Thyroid gland (tissue), 4 donors: ENCODE measurements around the gene GFRA4. TPM values are rescaled to one million over a fixed set of nuclear protein-coding genes. Genes with fewer than 3 reads are reported as not detected.

Experiments
- DNase-seq, 2 donors: peaks; one replicate each; pipeline ENCODE4 v3.0.0-alpha.2; 2019
- H3K27ac ChIP-seq, 3 donors: fragments of 200-600 bp; sonication (generic); 1 replicate in 2 of 3; 2 replicates in 1 of 3; pipeline ENCODE4 v1.5.1; 2016 to 2019; ENCODE audit warnings: mild to moderate bottlenecking in 1 of 3, moderate library complexity in 1 of 3
- H3K27me3 ChIP-seq: fragments of 200-600 bp; sonication (generic); one replicate; pipeline ENCODE4 v1.5.1; 2019
- H3K36me3 ChIP-seq, 2 donors: fragments of 200-600 bp; sonication (generic); one replicate each; pipeline ENCODE4 v1.5.1; 2016 to 2019
- H3K4me1 ChIP-seq, 2 donors: fragments of 200-600 bp; sonication (generic); one replicate each; pipeline ENCODE4 v1.5.1; 2017 to 2019
- H3K4me3 ChIP-seq, 3 donors: fragments of 200-600 bp; sonication (generic); replicated peaks in 1 of 3; 1 replicate in 2 of 3; 2 replicates in 1 of 3; pipeline ENCODE4 v1.5.1; 2016; ENCODE audit warnings: mild to moderate bottlenecking in 1 of 3
- H3K9me3 ChIP-seq: fragments of 200-600 bp; sonication (generic); one replicate; pipeline ENCODE4 v1.5.1; 2017
- POLR2A ChIP-seq, 2 donors: fragments of 450-650 bp; IDR thresholded peaks; one replicate each; pipeline ENCODE4 v1.6.1; 2017; ENCODE audit warnings: antibody characterized with exemption in 2 of 2, mild to moderate bottlenecking in 2 of 2, moderate library complexity in 1 of 2
- WGBS, 2 donors: methylation state at CpG; one replicate each; pipeline ENCODE4 v1.1.5; 2017; 5-methylcytosine and 5-hydroxymethylcytosine counted together
- intact Hi-C: fragments of 100-400 bp; cut with DNase I; formaldehyde crosslinking; loops from one replicate; pipeline ENCODE4 v1.15.1; 2023
- total RNA-seq, 4 donors: library from RNA; depleted of rRNA; stranded (reverse); fragments of >200 nt; gene quantifications; one replicate each; pipeline ENCODE4 v1.2.3, GENCODE V29; 2016
- TF ChIP-seq, protein P1 (sequence below), 6 experiments: fragments of 200-600 bp in 3 of 6; fragments of 450-650 bp in 3 of 6; sonication (generic) in 3 of 6; IDR thresholded peaks; one replicate each; pipeline ENCODE4 v1.5.1; 2016 to 2019; ENCODE audit warnings: antibody characterized with exemption in 6 of 6, mild to moderate bottlenecking in 2 of 6, inconsistent platforms in 1 of 6, moderate library complexity in 1 of 6

Gene GFRA4
- total RNA-seq, 4 donors from 2014 or later, result 0.81 to 3.0 (median 3.0) TPM; not detected in 1

DNA sequence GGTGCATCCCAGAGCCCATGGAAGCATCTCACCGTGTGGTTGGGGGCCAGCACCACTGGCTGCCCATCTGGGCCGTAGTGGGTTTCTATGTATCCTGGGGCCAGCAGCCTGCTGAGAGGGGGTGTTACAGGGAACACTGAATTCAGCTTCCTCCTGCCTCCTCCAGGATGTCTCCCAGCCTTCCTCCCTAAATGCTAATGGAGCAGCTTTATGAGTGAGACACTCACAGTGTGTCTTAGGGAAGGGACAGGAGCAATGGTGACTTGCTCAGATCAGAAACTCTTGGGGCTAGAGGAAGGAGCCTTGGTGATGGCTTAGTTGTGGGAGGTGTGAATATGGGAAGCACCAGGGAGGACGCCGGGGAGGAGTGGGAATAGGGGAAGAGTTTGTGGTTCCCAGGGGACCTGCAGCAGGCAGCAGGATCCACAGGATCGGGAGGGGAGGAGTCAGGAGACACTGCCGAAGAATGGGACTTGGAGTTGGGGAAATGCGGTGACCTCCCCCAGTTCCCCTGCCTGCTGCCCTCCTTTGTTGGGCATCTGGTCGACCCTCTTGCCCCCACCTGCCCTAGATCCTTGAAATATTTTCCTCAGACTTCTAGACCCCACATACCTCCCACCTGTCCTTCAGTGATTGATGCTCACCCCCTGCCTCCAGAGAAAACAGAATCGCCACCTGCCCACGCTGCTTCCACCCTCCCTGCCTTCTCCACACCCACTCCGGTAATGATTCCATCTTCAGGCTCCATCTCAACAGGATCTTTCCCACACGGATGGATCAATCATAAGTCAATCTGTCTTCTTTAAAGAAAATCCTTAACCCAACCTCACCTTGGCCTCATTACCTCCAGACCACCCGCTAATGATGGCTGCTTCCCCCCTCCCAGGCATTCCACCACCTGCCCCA lies 12.0 kb upstream of the GFRA4 start:
- TF ChIP-seq, protein P1, sequence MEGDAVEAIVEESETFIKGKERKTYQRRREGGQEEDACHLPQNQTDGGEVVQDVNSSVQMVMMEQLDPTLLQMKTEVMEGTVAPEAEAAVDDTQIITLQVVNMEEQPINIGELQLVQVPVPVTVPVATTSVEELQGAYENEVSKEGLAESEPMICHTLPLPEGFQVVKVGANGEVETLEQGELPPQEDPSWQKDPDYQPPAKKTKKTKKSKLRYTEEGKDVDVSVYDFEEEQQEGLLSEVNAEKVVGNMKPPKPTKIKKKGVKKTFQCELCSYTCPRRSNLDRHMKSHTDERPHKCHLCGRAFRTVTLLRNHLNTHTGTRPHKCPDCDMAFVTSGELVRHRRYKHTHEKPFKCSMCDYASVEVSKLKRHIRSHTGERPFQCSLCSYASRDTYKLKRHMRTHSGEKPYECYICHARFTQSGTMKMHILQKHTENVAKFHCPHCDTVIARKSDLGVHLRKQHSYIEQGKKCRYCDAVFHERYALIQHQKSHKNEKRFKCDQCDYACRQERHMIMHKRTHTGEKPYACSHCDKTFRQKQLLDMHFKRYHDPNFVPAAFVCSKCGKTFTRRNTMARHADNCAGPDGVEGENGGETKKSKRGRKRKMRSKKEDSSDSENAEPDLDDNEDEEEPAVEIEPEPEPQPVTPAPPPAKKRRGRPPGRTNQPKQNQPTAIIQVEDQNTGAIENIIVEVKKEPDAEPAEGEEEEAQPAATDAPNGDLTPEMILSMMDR (IDR thresholded peaks at IDR 0.05), result no peak
- TF ChIP-seq POLR2A (IDR thresholded peaks at IDR 0.05), result no peak
- 63 to 69% methylated on average over 11 to 13 of the region's 13 CpGs for WGBS, 2 donors
- no peak for DNase-seq
- Histone ChIP-seq H3K4me3 (no peak overlapping the region), H3K36me3 (no peaks in the 10 kb centered on the region), H3K4me1 (peaks cover 8 to 16% of the 10 kb centered on the region in 2 donors), H3K27me3 (no peaks in the 10 kb centered on the region), H3K27ac (no peak overlapping the region), H3K9me3 (no peaks in the 10 kb centered on the region)
- intact Hi-C loops, result loop anchor here (10.0 kb wide), 1 partner anchor 410 kb away; no protein-coding TSS in a partner anchor

DNA sequence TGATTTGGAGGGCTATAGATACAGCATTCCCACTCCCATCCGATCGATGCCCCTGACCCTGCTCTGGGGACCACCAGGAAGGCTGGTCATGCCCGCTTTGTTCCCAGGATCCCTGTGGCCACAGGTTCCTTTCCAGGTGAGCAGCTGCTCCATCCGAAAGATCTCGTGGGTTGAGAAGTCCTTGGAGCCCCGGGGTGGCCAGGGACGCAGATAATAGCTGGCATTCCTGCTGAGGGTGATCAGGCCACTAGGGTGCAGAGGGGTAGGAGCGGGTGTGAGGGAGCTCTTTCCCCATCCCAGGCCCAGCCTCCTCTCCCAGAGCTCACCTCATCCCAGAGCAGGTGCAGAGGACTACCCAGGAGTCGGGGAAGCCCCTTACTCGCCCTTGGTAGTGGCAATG lies 11.2 kb upstream of the GFRA4 start:
- WGBS, 2 donors, result 72 to 75% methylated on average over 9 to 10 of the region's 10 CpGs
- DNase-seq, result no peak
- H3K4me1 ChIP-seq, result peaks cover 8 to 12% of the 10 kb centered on the region in 2 donors
- H3K36me3 ChIP-seq, result no peaks in the 10 kb centered on the region
- H3K27me3 ChIP-seq, result no peaks in the 10 kb centered on the region
- intact Hi-C loops, result loop anchor here (10.0 kb wide), 1 partner anchor 410 kb away; no protein-coding TSS in a partner anchor
- TF ChIP-seq POLR2A (IDR thresholded peaks at IDR 0.05), result no peak
- TF ChIP-seq, protein P1 (IDR thresholded peaks at IDR 0.05), result no peak
- no peaks in the 10 kb centered on the region for H3K9me3 ChIP-seq
- H3K27ac ChIP-seq, result no peak overlapping the region
- H3K4me3 ChIP-seq, result no peak overlapping the region

DNA sequence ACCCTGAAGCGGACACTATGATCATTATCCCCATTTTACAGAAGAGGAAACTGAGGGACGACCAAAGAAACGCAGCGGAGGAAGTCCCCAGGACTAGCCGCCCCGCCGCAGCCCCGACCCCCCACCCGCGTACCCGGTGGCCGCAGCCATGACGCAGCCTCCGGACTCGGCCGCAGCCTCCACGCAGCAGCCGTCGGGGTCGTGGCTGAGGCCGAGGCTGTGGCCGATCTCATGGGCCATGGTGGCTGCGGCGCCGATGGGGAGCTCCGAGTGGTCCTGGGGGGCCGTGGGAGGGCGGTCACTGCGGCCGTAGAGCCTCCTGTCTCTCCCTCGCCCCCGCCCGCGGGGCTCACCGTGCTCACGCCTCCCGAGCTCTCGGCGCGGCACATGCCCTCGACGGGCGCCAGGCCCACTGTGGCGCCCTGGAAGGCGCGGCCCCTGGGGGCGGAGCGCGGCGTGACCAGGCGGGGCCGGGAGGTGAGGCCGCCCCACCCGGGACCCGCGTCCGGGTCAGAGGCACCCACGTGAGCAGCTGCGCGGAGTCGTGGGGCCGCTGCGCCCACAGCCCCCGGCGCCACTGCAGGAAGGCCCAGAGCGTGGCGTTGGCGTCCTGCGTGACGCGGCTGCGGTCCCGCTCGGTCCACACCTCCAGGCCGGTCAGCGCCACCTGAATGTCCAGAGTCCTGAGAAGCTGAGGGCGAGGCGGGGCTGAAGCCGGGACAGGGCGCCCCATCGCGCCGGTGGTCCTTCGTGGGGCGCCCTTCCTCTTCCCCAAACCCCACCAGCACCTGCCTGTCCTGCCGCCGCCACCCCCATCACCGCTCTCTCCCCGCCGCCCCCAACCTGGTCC lies 10.2 kb upstream of the GFRA4 start:
- intact Hi-C loops, result loop anchor here (10.0 kb wide), 1 partner anchor 411 kb away; no protein-coding TSS in a partner anchor
- H3K4me1 ChIP-seq, result peaks cover 8 to 12% of the 10 kb centered on the region in 2 donors
- no peaks in the 10 kb centered on the region for H3K9me3 ChIP-seq
- H3K27ac ChIP-seq, result no peak overlapping the region
- 61 to 71% methylated on average over 21 to 26 of the region's 90 CpGs for WGBS, 2 donors
- TF ChIP-seq POLR2A (IDR thresholded peaks at IDR 0.05), result no peak
- TF ChIP-seq, protein P1 (IDR thresholded peaks at IDR 0.05), result no peak
- H3K36me3 ChIP-seq, result no peaks in the 10 kb centered on the region
- no peak overlapping the region for H3K4me3 ChIP-seq
- H3K27me3 ChIP-seq, result no peaks in the 10 kb centered on the region
- no peak for DNase-seq

DNA sequence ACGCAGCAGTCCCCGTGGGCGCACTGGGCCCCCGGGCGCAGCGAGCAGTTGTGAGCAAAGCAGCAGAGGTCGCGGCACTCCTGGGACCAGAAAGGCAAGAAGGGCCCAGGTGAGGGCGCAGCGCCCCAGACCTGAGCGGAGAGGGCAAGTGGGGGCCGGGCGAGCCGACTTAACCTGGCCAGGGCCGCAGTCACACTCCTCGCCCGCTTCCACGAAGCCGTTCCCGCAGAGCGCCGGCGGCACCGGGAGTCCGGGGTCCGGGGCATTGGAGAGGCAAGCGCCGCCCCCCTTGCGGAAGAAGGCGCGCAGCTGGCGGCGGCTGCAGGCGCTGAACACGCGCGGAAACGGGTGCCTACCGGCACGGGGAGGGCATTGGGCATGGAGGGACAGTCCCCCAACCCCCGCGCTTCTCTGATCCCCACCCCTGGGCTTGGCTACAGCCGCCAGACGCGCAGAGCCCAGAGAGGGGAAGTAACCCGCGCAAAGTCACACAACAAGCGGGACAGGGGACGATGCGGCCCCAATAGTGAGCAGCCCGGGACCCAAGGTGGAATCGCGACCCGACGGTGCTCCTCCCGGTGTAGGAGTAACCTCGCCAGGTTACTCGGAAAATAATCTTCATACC lies 9.5 kb upstream of the GFRA4 start:
- 9 to 22% methylated on average over 11 to 21 of the region's 58 CpGs for WGBS, 2 donors
- intact Hi-C loops, result loop anchor here (10.0 kb wide), 1 partner anchor 412 kb away; no protein-coding TSS in a partner anchor
- DNase-seq, result peak; percentile 18 to 38
- Histone ChIP-seq H3K27me3 (no peaks in the 10 kb centered on the region), H3K4me3 (peak overlapping the region in 1 of 3 donors; percentile 4), H3K36me3 (no peaks in the 10 kb centered on the region), H3K27ac (no peak overlapping the region), H3K9me3 (no peaks in the 10 kb centered on the region), H3K4me1 (peaks cover 8 to 10% of the 10 kb centered on the region in 2 donors)
- TF ChIP-seq, protein P1 (IDR thresholded peaks at IDR 0.05), result peak in 1 of 6 experiments; percentile 16
- no peak for TF ChIP-seq POLR2A (IDR thresholded peaks at IDR 0.05)
